Skeletal muscle satellite cell (primary cell): ENCODE measurements around the gene NAT10.

Source experiments
- H3K27me3 ChIP-seq: 2 replicates; pipeline ENCODE4 v1.7.0; 2013; ENCODE audit warnings: low read length; ENCODE audit not compliant: control insufficient read depth, insufficient read depth
- H3K36me3 ChIP-seq: 2 replicates; pipeline ENCODE4 v1.7.0; 2013; ENCODE audit warnings: mild to moderate bottlenecking, control low read depth, low read length; ENCODE audit not compliant: insufficient read depth
- H3K4me1 ChIP-seq: 2 replicates; pipeline ENCODE4 v1.7.0; 2013; ENCODE audit warnings: low read length; ENCODE audit not compliant: control insufficient read depth, insufficient read depth
- H3K4me2 ChIP-seq: 2 replicates; pipeline ENCODE4 v1.7.0; 2013; ENCODE audit warnings: mild to moderate bottlenecking, low read length
- H3K4me3 ChIP-seq: 2 replicates; pipeline ENCODE4 v1.7.0; 2013; ENCODE audit warnings: low read length
- H3K9ac ChIP-seq: 2 replicates; pipeline ENCODE4 v1.7.0; 2013; ENCODE audit warnings: mild to moderate bottlenecking, low read depth, low read length, moderate library complexity
- H3K9me3 ChIP-seq: replicated peaks from 2 replicates; pipeline ENCODE4 v1.7.0; 2013; ENCODE audit warnings: mild to moderate bottlenecking, control low read depth, low read length

The NAT10 gene

GRCh38 chr11:34140149-34140548 lies 34.7 kb downstream of the NAT10 start:
- no peaks in the 10 kb centered on the region for H3K27me3 ChIP-seq
- no peak overlapping the region for H3K4me2 ChIP-seq
- H3K9ac ChIP-seq = no peak overlapping the region
- no peak overlapping the region for H3K4me3 ChIP-seq
- no peaks in the 10 kb centered on the region for H3K4me1 ChIP-seq
- H3K36me3 ChIP-seq = peaks cover 89% of the 10 kb centered on the region
- no peaks in the 10 kb centered on the region for H3K9me3 ChIP-seq

GRCh38 chr11:34143048-34143447 lies 37.6 kb downstream of the NAT10 start:
- Histone ChIP-seq H3K4me3 (no peak overlapping the region), H3K9ac (no peak overlapping the region), H3K27me3 (no peaks in the 10 kb centered on the region), H3K4me2 (no peak overlapping the region), H3K4me1 (no peaks in the 10 kb centered on the region), H3K36me3 (peaks cover 94% of the 10 kb centered on the region), H3K9me3 (no peaks in the 10 kb centered on the region)

- no peaks in the 10 kb centered on the region for H3K27me3 ChIP-seq
- peaks cover 96% of the 10 kb centered on the region for H3K36me3 ChIP-seq
- no peak overlapping the region for H3K9ac ChIP-seq
- H3K4me1 ChIP-seq = no peaks in the 10 kb centered on the region
- no peak overlapping the region for H3K4me3 ChIP-seq
- H3K4me2 ChIP-seq = no peak overlapping the region
- H3K9me3 ChIP-seq = no peaks in the 10 kb centered on the region
These were observed 39.6 kb downstream of the NAT10 start for GRCh38 chr11:34145073-34145472.

GRCh38 chr11:34145847-34146381 lies 40.5 kb downstream of the NAT10 start:
- Histone ChIP-seq H3K27me3 (no peaks in the 10 kb centered on the region), H3K4me2 (no peak overlapping the region), H3K4me1 (no peaks in the 10 kb centered on the region), H3K4me3 (no peak overlapping the region), H3K9me3 (no peaks in the 10 kb centered on the region), H3K9ac (no peak overlapping the region), H3K36me3 (peaks cover 95% of the 10 kb centered on the region)

- Histone ChIP-seq H3K4me3 (no peak overlapping the region), H3K36me3 (peaks cover 90% of the 10 kb centered on the region), H3K9me3 (no peaks in the 10 kb centered on the region), H3K27me3 (no peaks in the 10 kb centered on the region), H3K4me2 (no peak overlapping the region), H3K4me1 (no peaks in the 10 kb centered on the region), H3K9ac (no peak overlapping the region)
These were observed 41.0 kb downstream of the NAT10 start for GRCh38 chr11:34146411-34146810.

GRCh38 chr11:34146866-34147265 lies 41.4 kb downstream of the NAT10 start:
- Histone ChIP-seq H3K27me3 (no peaks in the 10 kb centered on the region), H3K4me1 (no peaks in the 10 kb centered on the region), H3K9ac (no peak overlapping the region), H3K4me2 (no peak overlapping the region), H3K36me3 (peaks cover 89% of the 10 kb centered on the region), H3K9me3 (no peaks in the 10 kb centered on the region), H3K4me3 (no peak overlapping the region)

- H3K9ac ChIP-seq = no peak overlapping the region
- H3K4me2 ChIP-seq = no peak overlapping the region
- H3K4me1 ChIP-seq = no peaks in the 10 kb centered on the region
- H3K36me3 ChIP-seq = peaks cover 85% of the 10 kb centered on the region
- no peaks in the 10 kb centered on the region for H3K9me3 ChIP-seq
- no peaks in the 10 kb centered on the region for H3K27me3 ChIP-seq
- H3K4me3 ChIP-seq = no peak overlapping the region
These were observed 42.2 kb downstream of the NAT10 start for GRCh38 chr11:34147581-34147980.

- H3K27me3 ChIP-seq = no peaks in the 10 kb centered on the region
- H3K36me3 ChIP-seq = peaks cover 79% of the 10 kb centered on the region
- no peak overlapping the region for H3K9ac ChIP-seq
- no peak overlapping the region for H3K4me3 ChIP-seq
- H3K4me1 ChIP-seq = no peaks in the 10 kb centered on the region
- no peaks in the 10 kb centered on the region for H3K9me3 ChIP-seq
- H3K4me2 ChIP-seq = no peak overlapping the region
These were observed 43.2 kb downstream of the NAT10 start for GRCh38 chr11:34148504-34149165.

- Histone ChIP-seq H3K4me2 (no peak overlapping the region), H3K36me3 (peaks cover 80% of the 10 kb centered on the region), H3K4me1 (no peaks in the 10 kb centered on the region), H3K4me3 (no peak overlapping the region), H3K9me3 (no peaks in the 10 kb centered on the region), H3K27me3 (no peaks in the 10 kb centered on the region), H3K9ac (no peak overlapping the region)
These were observed 43.8 kb downstream of the NAT10 start for GRCh38 chr11:34149274-34149673.

GRCh38 chr11:34149786-34150185 lies 44.4 kb downstream of the NAT10 start:
- no peaks in the 10 kb centered on the region for H3K4me1 ChIP-seq
- peaks cover 79% of the 10 kb centered on the region for H3K36me3 ChIP-seq
- H3K9ac ChIP-seq = no peak overlapping the region
- no peaks in the 10 kb centered on the region for H3K9me3 ChIP-seq
- no peaks in the 10 kb centered on the region for H3K27me3 ChIP-seq
- no peak overlapping the region for H3K4me2 ChIP-seq
- no peak overlapping the region for H3K4me3 ChIP-seq

GRCh38 chr11:34150494-34151151 lies 45.2 kb downstream of the NAT10 start:
- H3K9ac ChIP-seq = no peak overlapping the region
- no peaks in the 10 kb centered on the region for H3K9me3 ChIP-seq
- no peaks in the 10 kb centered on the region for H3K27me3 ChIP-seq
- H3K36me3 ChIP-seq = peaks cover 77% of the 10 kb centered on the region
- no peak overlapping the region for H3K4me3 ChIP-seq
- no peaks in the 10 kb centered on the region for H3K4me1 ChIP-seq
- H3K4me2 ChIP-seq = no peak overlapping the region

- Histone ChIP-seq H3K4me2 (no peak overlapping the region), H3K9me3 (no peaks in the 10 kb centered on the region), H3K36me3 (peaks cover 72% of the 10 kb centered on the region), H3K4me1 (no peaks in the 10 kb centered on the region), H3K27me3 (no peaks in the 10 kb centered on the region), H3K4me3 (no peak overlapping the region), H3K9ac (no peak overlapping the region)
These were observed 45.7 kb downstream of the NAT10 start for GRCh38 chr11:34151166-34151565.
